Fibroblast of lung (primary cell): ENCODE measurements around the gene NRF1. TPM values are rescaled to one million over a fixed set of nuclear protein-coding genes. Genes with fewer than 3 reads are reported as not detected.
"Not testable (repeated sequence)": the region's sequence is repeated elsewhere in the genome, so short reads cannot be mapped to it uniquely, and the experiment has no call there.

ENCODE experiments used
- DNase-seq, 2 donors: peaks; one replicate each; pipeline versions ENCODE4 v3.0.0 to v3.0.0-alpha.2; 2010; ENCODE audit warnings: low read depth in 2 of 2
- H2AFZ ChIP-seq: 2 replicates; pipeline ENCODE4 v1.5.1; 2012; ENCODE audit warnings: low read length, control low read depth, inconsistent platforms
- H3K27ac ChIP-seq: 2 replicates; pipeline ENCODE4 v1.5.1; 2011; ENCODE audit warnings: low read length, control low read depth; ENCODE audit not compliant: insufficient read depth
- H3K27me3 ChIP-seq: 2 replicates; pipeline ENCODE4 v1.5.1; 2011; ENCODE audit warnings: mild to moderate bottlenecking, low read length; ENCODE audit not compliant: control insufficient read depth, insufficient read depth
- H3K36me3 ChIP-seq: 2 replicates; pipeline ENCODE4 v1.5.1; 2011; ENCODE audit warnings: low read length; ENCODE audit not compliant: control insufficient read depth, insufficient read depth
- H3K4me1 ChIP-seq: 2 replicates; pipeline ENCODE4 v1.5.1; 2011; ENCODE audit warnings: low read length; ENCODE audit not compliant: control insufficient read depth, insufficient read depth; ENCODE audit errors: extremely low read depth
- H3K4me2 ChIP-seq: 2 replicates; pipeline ENCODE4 v1.5.1; 2011; ENCODE audit warnings: low read length, control low read depth; ENCODE audit not compliant: insufficient read depth; ENCODE audit errors: extremely low read depth
- H3K4me3 ChIP-seq, 4 experiments: fragments of 200-600 bp in 1 of 4; sonication (generic) in 1 of 4; replicated peaks in 1 of 4; 2 replicates each; pipeline ENCODE4 v1.5.1; 2011 to 2016; ENCODE audit warnings: low read length in 4 of 4, low read depth in 3 of 4, mild to moderate bottlenecking in 3 of 4, control low read depth in 2 of 4, inconsistent platforms in 1 of 4, mixed read lengths in 1 of 4; ENCODE audit not compliant: insufficient read depth in 1 of 4; ENCODE audit errors: control extremely low read depth in 1 of 4
- H3K79me2 ChIP-seq: 2 replicates; pipeline ENCODE4 v1.5.1; 2012; ENCODE audit warnings: mild to moderate bottlenecking, low read length, inconsistent platforms; ENCODE audit not compliant: control insufficient read depth, insufficient read depth
- H3K9ac ChIP-seq: 2 replicates; pipeline ENCODE4 v1.5.1; 2011; ENCODE audit warnings: mild to moderate bottlenecking, low read length, control low read depth; ENCODE audit not compliant: insufficient read depth
- H3K9me3 ChIP-seq: 2 replicates; pipeline ENCODE4 v1.5.1; 2012; ENCODE audit warnings: low read depth, low read length; ENCODE audit not compliant: control insufficient read depth, insufficient read depth
- H4K20me1 ChIP-seq: 2 replicates; pipeline ENCODE4 v1.5.1; 2011; ENCODE audit warnings: low read length; ENCODE audit not compliant: control insufficient read depth, insufficient read depth; ENCODE audit errors: extremely low read depth
- EZH2 ChIP-seq: IDR thresholded peaks from 2 replicates; pipeline ENCODE4 v1.5.1; 2012; ENCODE audit warnings: low read length, control low read depth, mild to moderate bottlenecking; ENCODE audit errors: missing control alignments
- polyA plus RNA-seq, 2 donors: library from polyadenylated mRNA; depleted of rRNA in 1 of 2; stranded (reverse) in 1 of 2; unstranded in 1 of 2; fragments of >200 nt; gene quantifications; 2 replicates each; pipeline ENCODE4 v1.2.1, GENCODE V29; 2011 to 2012; ENCODE audit warnings: missing spikeins in 1 of 2
- total RNA-seq: library from RNA; depleted of rRNA; stranded (reverse); fragments of >200 nt; gene quantifications from 2 replicates; pipeline ENCODE4 v1.2.1, GENCODE V29; 2014
- TF ChIP-seq, protein P1 (sequence below), 2 donors: IDR thresholded peaks in 1 of 2; conservative IDR thresholded peaks in 1 of 2; 1 replicate in 1 of 2; 2 replicates in 1 of 2; pipeline ENCODE4 v1.5.1; 2011 to 2012; ENCODE audit warnings: low read length in 2 of 2, control low read depth in 1 of 2, inconsistent platforms in 1 of 2, low read depth in 1 of 2, mild to moderate bottlenecking in 1 of 2

Gene NRF1
- total and polyA plus RNA-seq, 2 donors (not counting 1 experiment from before 2014, with no cell fraction given), result 7.3 to 15.5 TPM

DNA sequence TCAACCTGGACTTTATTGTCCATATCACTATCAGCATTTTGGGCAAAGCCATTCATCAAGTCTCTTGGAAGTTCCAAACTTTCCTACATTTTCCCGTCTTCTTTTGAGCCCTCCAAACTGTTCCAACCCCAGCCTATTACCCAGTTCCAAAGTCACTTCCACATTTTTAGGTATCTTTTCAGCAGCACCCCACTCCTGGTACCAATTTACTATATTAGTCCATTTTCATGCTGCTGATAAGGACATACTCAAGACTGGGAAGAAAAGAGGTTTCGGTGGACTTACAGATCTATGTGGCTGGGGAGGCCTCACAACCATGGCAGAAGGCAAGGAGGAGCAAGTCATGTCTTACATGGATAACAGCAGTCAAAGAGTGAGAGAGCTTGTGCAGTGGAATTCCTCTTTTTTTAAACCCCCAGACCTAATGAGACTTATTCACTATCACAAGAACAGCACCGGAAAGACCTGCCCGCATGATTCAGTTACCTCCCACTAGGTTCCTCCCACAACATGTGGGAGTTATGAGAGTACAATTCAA, 50.2 kb downstream of the NRF1 start:
- Histone ChIP-seq H3K36me3 (peaks cover 3% of the 10 kb centered on the region), H3K27me3 (no peaks in the 10 kb centered on the region), H3K27ac (no peak overlapping the region), H3K4me1 (peaks cover 8% of the 10 kb centered on the region), H3K79me2 (no peaks in the 10 kb centered on the region), H4K20me1 (no peaks in the 10 kb centered on the region), H3K4me2 (no peak overlapping the region), H2AFZ (no peak overlapping the region), H3K4me3 (no peak overlapping the region), H3K9ac (no peak overlapping the region), H3K9me3 (no peaks in the 10 kb centered on the region)
- DNase-seq, result no peak
- TF ChIP-seq, protein P1, sequence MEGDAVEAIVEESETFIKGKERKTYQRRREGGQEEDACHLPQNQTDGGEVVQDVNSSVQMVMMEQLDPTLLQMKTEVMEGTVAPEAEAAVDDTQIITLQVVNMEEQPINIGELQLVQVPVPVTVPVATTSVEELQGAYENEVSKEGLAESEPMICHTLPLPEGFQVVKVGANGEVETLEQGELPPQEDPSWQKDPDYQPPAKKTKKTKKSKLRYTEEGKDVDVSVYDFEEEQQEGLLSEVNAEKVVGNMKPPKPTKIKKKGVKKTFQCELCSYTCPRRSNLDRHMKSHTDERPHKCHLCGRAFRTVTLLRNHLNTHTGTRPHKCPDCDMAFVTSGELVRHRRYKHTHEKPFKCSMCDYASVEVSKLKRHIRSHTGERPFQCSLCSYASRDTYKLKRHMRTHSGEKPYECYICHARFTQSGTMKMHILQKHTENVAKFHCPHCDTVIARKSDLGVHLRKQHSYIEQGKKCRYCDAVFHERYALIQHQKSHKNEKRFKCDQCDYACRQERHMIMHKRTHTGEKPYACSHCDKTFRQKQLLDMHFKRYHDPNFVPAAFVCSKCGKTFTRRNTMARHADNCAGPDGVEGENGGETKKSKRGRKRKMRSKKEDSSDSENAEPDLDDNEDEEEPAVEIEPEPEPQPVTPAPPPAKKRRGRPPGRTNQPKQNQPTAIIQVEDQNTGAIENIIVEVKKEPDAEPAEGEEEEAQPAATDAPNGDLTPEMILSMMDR (conservative IDR thresholded peaks at IDR 0.05 in 1 of 2, IDR thresholded peaks at IDR 0.05 in 1 of 2; ENCODE audit: low read depth in 1 of 2, low read length in 2 of 2), result no peak
- no peak for TF ChIP-seq EZH2

DNA sequence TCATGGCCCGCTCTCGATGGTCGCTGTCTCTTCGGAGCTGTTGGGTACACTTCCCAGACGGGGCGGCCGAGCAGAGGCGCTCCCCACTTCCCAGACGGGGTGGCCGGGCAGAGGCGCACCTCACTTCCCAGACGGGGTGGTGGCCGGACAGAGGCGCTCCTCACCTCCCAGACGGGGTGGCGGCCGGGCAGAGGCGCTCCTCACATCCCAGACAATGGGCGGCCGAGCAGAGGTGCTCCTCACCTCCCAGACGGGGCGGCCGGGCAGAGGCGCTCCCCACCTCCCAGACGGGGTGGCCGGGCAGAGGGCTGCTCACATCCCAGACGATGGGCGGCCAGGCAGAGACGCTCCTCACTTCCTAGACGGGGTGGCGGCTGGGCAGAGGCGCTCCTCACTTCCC, 51.7 kb downstream of the NRF1 start:
- not testable (repeated sequence) for H3K9ac ChIP-seq, H4K20me1 ChIP-seq, H3K4me1 ChIP-seq, H3K4me2 ChIP-seq, H3K36me3 ChIP-seq, H3K79me2 ChIP-seq, H3K4me3 ChIP-seq, H3K27me3 ChIP-seq, H3K27ac ChIP-seq, H2AFZ ChIP-seq, DNase-seq, H3K9me3 ChIP-seq

DNA sequence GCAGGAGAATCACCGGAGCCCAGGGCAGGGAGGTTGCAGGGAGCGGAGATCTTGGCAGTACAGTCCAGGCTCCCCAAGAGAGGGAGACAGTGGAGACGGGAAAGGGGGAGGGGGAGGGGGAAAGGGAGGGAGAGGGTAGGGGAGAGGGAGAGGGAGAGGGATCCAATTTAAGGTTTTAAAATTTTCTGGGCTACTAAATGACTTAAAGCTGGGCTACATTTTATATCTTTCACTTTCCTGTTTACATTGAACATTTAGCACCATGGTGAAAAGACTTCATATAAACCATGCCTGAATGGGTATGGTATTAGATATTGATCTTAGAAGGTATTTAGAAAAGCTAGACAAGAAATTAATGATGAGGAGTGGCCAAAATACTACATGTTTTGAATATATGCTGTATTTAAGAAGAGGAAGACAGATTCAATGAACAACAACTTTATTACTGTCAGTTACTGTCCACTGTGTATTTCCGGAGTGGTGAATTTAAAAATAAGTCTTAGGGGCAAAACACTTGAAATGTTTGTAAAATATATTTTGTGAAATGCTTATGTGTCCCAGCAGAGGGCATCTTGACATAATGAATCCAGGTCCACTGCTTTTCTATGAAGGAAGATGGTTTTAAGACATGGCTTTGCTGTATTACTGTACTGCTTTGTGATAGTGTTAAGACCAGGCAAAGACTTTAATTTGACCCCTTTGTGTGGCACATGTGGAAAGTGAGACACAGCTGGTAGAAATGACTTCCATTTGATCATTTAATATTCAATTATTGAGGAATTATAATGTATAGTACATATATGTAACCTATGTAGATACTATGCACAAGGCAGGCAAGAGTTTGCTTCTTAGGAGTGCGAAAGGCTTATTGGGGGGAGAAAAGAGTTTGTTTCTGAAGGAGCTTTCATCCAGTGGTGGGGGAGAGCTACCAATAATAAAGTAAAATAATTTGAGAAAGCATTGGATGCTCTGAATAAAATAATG, 52.8 kb downstream of the NRF1 start:
- H3K4me2 ChIP-seq, result peak overlapping the region; percentile 1

More for the DNA sequence above, 52.8 kb downstream of the NRF1 start:
- H3K4me1 ChIP-seq, result peaks cover 8% of the 10 kb centered on the region
- no peaks in the 10 kb centered on the region for H3K79me2 ChIP-seq
- H3K9me3 ChIP-seq, result no peaks in the 10 kb centered on the region
- H3K36me3 ChIP-seq, result peaks cover 3% of the 10 kb centered on the region
- H3K27ac ChIP-seq, result no peak overlapping the region
- H4K20me1 ChIP-seq, result no peaks in the 10 kb centered on the region
- DNase-seq, result peak; percentile 69 to 84
- H2AFZ ChIP-seq, result no peak overlapping the region
- TF ChIP-seq EZH2, result no peak
- TF ChIP-seq, protein P1 (conservative IDR thresholded peaks at IDR 0.05 in 1 of 2, IDR thresholded peaks at IDR 0.05 in 1 of 2; ENCODE audit: low read depth in 1 of 2, low read length in 2 of 2), result peak; percentile 46 to 60
- no peak overlapping the region for H3K4me3 ChIP-seq
- H3K9ac ChIP-seq, result no peak overlapping the region
- H3K27me3 ChIP-seq, result no peaks in the 10 kb centered on the region
